IMR-90 (cell line): ENCODE results near the gene ACTRT2. TPM values are rescaled to one million over a fixed set of nuclear protein-coding genes. Genes with fewer than 3 reads are reported as not detected.

Source experiments
- ATAC-seq: fragments of 200-7000 bp; cut with Tn5 transposase; 2 replicates; pipeline ENCODE4 v1.9.1; 2020; ENCODE audit warnings: low read depth, mild to moderate bottlenecking, moderate library complexity
- BruUV-seq: library from RNA; stranded (reverse); fragments of 400-500 nt; replicated peaks from 2 replicates; lab custom pipeline; 2021; lab: Mats Ljungman, UMichigan
- CTCF ChIA-PET: fragments of 300-600 bp; formaldehyde crosslinking; extraction: SDS; loops from one replicate; lab custom pipeline; 2021; ENCODE audit warnings: antibody characterized with exemption; lab: Yijun Ruan, JAX
- POLR2A ChIA-PET: fragments of 300-600 bp; sonication (Branson Sonifier 250); formaldehyde crosslinking; loops from one replicate; lab custom pipeline; 2022; ENCODE audit warnings: antibody characterized with exemption; ENCODE audit not compliant: unreplicated experiment; lab: Charles Lee
- DNase-seq: peaks from one replicate; pipeline ENCODE4 v3.0.0; 2013
- H2AFZ ChIP-seq: replicated peaks from 2 replicates; pipeline ENCODE3; 2013; ENCODE audit warnings: low read length, mild to moderate bottlenecking; ENCODE audit not compliant: poor library complexity
- H2AK5ac ChIP-seq: 2 replicates; pipeline ENCODE4 v1.6.1; 2013; ENCODE audit warnings: low read depth, low read length, inconsistent platforms
- H2AK9ac ChIP-seq: replicated peaks from 2 replicates; pipeline ENCODE3; 2013; ENCODE audit warnings: mild to moderate bottlenecking, low read depth, low read length, moderate library complexity; ENCODE audit not compliant: poor library complexity
- H2BK120ac ChIP-seq: 2 replicates; pipeline ENCODE4 v1.6.1; 2013; ENCODE audit warnings: low read depth, low read length, inconsistent platforms
- H2BK15ac ChIP-seq: 3 replicates; pipeline ENCODE4 v1.6.1; 2013; ENCODE audit warnings: low read depth, low read length, inconsistent platforms
- H2BK20ac ChIP-seq: 2 replicates; pipeline ENCODE4 v1.6.1; 2013; ENCODE audit warnings: low read depth, mild to moderate bottlenecking, inconsistent platforms, low read length, moderate library complexity
- H2BK5ac ChIP-seq: 2 replicates; pipeline ENCODE4 v1.6.1; 2013; ENCODE audit warnings: mild to moderate bottlenecking, low read depth, low read length, inconsistent platforms; ENCODE audit not compliant: poor library complexity, severe bottlenecking
- H3K14ac ChIP-seq: replicated peaks from 2 replicates; pipeline ENCODE4 v1.6.1; 2013; ENCODE audit warnings: low read depth, low read length, inconsistent platforms
- H3K18ac ChIP-seq: 2 replicates; pipeline ENCODE4 v1.6.1; 2013; ENCODE audit warnings: low read depth, low read length, control low read depth
- H3K23ac ChIP-seq: 2 replicates; pipeline ENCODE4 v1.6.1; 2013; ENCODE audit warnings: low read depth, low read length, inconsistent platforms
- H3K27ac ChIP-seq: 2 replicates; pipeline ENCODE4 v1.5.1; 2013; ENCODE audit warnings: mild to moderate bottlenecking, control low read depth, low read length; ENCODE audit not compliant: insufficient read depth
- H3K27me3 ChIP-seq: 2 replicates; pipeline ENCODE4 v1.6.1; 2013; ENCODE audit warnings: low read length; ENCODE audit not compliant: control insufficient read depth, insufficient read depth
- H3K36me3 ChIP-seq: 2 replicates; pipeline ENCODE4 v1.6.1; 2013; ENCODE audit warnings: low read length, mixed read lengths; ENCODE audit not compliant: control insufficient read depth, insufficient read depth
- H3K4ac ChIP-seq: 2 replicates; pipeline ENCODE4 v1.6.1; 2013; ENCODE audit warnings: low read depth, low read length, inconsistent platforms
- H3K4me1 ChIP-seq: 2 replicates; pipeline ENCODE4 v1.6.1; 2013; ENCODE audit warnings: low read length, mixed read lengths; ENCODE audit not compliant: control insufficient read depth, insufficient read depth
- H3K4me2 ChIP-seq: 2 replicates; pipeline ENCODE4 v1.6.1; 2013; ENCODE audit warnings: low read depth, mild to moderate bottlenecking, control low read depth, low read length, moderate library complexity
- H3K4me3 ChIP-seq: 2 replicates; pipeline ENCODE4 v1.5.1; 2013; ENCODE audit warnings: low read depth, mild to moderate bottlenecking, control low read depth, low read length, moderate library complexity; ENCODE audit not compliant: insufficient read depth
- H3K56ac ChIP-seq: 2 replicates; pipeline ENCODE4 v1.6.1; 2013; ENCODE audit warnings: low read length, inconsistent platforms; ENCODE audit not compliant: insufficient read depth; ENCODE audit errors: extremely low read depth
- H3K79me1 ChIP-seq, 2 experiments: 2 replicates each; pipeline ENCODE4 v1.6.1; 2013; ENCODE audit warnings: low read length in 2 of 2, inconsistent platforms in 1 of 2, low read depth in 1 of 2
- H3K9ac ChIP-seq: 2 replicates; pipeline ENCODE4 v1.6.1; 2013; ENCODE audit warnings: low read depth, low read length, control low read depth
- H3K9me1 ChIP-seq: 2 replicates; pipeline ENCODE4 v1.6.1; 2013; ENCODE audit warnings: low read length, inconsistent platforms; ENCODE audit not compliant: insufficient read depth
- H3K9me3 ChIP-seq: 2 replicates; pipeline ENCODE4 v1.6.1; 2013; ENCODE audit warnings: low read length; ENCODE audit not compliant: control insufficient read depth, insufficient read depth
- H4K20me1 ChIP-seq: 2 replicates; pipeline ENCODE4 v1.6.1; 2013; ENCODE audit warnings: low read length, inconsistent platforms; ENCODE audit not compliant: insufficient read depth
- H4K5ac ChIP-seq: 2 replicates; pipeline ENCODE4 v1.6.1; 2013; ENCODE audit warnings: mild to moderate bottlenecking, low read depth, low read length, control low read depth
- H4K8ac ChIP-seq, 2 experiments: 2 replicates each; pipeline ENCODE4 v1.6.1; 2013; ENCODE audit warnings: low read depth in 2 of 2, low read length in 2 of 2, control low read depth in 1 of 2, inconsistent platforms in 1 of 2
- H4K91ac ChIP-seq: 2 replicates; pipeline ENCODE4 v1.6.1; 2013; ENCODE audit warnings: low read depth, low read length, inconsistent platforms; ENCODE audit not compliant: insufficient read depth
- CHD1 ChIP-seq: IDR thresholded peaks from 2 replicates; pipeline ENCODE4 v1.6.1; 2012; ENCODE audit warnings: low read depth, low read length, improper control_type of control experiment
- MXI1 ChIP-seq: IDR thresholded peaks from 2 replicates; pipeline ENCODE4 v1.6.1; 2012; ENCODE audit warnings: low read depth, mild to moderate bottlenecking, low read length, moderate library complexity, borderline replicate concordance
- WGBS, 2 experiments: methylation state at CpG; one replicate each; pipeline versions ENCODE4 v1.1.5 to v1.1.7; 2013; ENCODE audit warnings: missing lambda C conversion rate in 2 of 2; ENCODE audit not compliant: insufficient read length in 1 of 2; ENCODE audit errors: extremely low coverage in 2 of 2; 5-methylcytosine and 5-hydroxymethylcytosine counted together
- dilution Hi-C: fragments of 300-500 bp; cut with HindIII; formaldehyde crosslinking; loops from one replicate; pipeline ENCODE4 v1.14.3; 2018; ENCODE audit warnings: low sequenced_read_pairs; ENCODE audit not compliant: unreplicated experiment
- in situ Hi-C: fragments of 300-500 bp; cut with MboI; formaldehyde crosslinking; loops from 3 replicates; pipeline ENCODE4 v1.14.3; 2019; ENCODE audit warnings: low sequenced_read_pairs, inconsistent platforms, mixed read lengths
- intact Hi-C: fragments of 100-400 bp; cut with micrococcal nuclease; formaldehyde crosslinking; loops from 2 replicates; pipeline ENCODE4 v1.10.0; 2022
- polyA plus RNA-seq, 3 experiments: library from polyadenylated mRNA; depleted of rRNA; stranded (reverse); fragments of >200 nt; gene quantifications; 2 replicates each; pipeline ENCODE4 v1.2.3, GENCODE V29; 2012; ENCODE audit warnings: low replicate concordance in 1 of 3
- total RNA-seq: library from RNA; depleted of rRNA; stranded (reverse); fragments of >200 nt; gene quantifications from 2 replicates; pipeline ENCODE4 v1.2.3, GENCODE V29; 2012
- TF ChIP-seq, protein P1 (sequence below): fragments of 150-350 bp; IDR thresholded peaks from 2 replicates; pipeline ENCODE4 v1.6.1; 2016; ENCODE audit warnings: low read depth, mild to moderate bottlenecking, low read length, moderate library complexity, borderline replicate concordance

ACTRT2 gene
- total and polyA plus RNA-seq, 2 of the 4 experiments (the other 2 are of a cell fraction), result not detected

DNA sequence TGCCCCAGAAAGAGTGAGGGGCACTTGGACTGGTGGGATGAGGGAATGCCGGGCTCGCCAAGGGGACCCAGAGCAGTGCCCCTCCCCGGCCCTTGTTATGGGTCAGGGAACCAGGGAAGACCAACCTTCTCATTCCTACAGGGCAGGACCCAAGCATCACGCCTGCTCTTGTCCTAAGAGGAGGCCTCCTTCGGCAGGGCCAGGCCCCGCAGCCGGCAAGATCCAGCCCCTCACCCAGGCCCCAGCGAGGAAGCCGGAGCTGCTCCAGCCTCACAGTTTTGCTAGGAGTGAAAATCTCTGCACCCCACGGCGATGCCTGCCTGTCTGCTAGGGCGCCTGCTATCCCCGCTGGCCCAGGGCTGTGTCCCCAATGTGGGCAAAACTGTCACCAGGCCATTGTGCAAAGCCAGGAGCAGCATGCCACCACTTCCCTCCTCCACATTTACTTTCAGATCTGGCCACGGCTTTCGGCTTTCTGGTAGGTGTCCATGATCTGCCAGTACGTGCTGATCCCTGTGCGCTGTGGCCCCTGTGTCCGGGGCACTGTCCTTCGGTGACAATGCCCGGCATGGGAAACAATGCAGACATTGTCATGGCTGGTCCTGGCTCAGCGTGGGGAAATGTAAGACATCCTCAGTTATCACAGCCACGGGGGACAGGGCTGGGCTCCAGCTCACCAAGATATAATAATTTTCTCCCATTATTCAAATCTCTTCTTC is 9.6 kb downstream of the ACTRT2 start:
- no peak overlapping the region for H2BK20ac ChIP-seq
- H2BK5ac ChIP-seq, result no peak overlapping the region
- no peak overlapping the region for H3K4ac ChIP-seq
- no peak overlapping the region for H3K27ac ChIP-seq
- H3K4me3 ChIP-seq, result no peak overlapping the region
- H3K14ac ChIP-seq, result no peak overlapping the region
- TF ChIP-seq CHD1, result no peak
- TF ChIP-seq, protein P1, sequence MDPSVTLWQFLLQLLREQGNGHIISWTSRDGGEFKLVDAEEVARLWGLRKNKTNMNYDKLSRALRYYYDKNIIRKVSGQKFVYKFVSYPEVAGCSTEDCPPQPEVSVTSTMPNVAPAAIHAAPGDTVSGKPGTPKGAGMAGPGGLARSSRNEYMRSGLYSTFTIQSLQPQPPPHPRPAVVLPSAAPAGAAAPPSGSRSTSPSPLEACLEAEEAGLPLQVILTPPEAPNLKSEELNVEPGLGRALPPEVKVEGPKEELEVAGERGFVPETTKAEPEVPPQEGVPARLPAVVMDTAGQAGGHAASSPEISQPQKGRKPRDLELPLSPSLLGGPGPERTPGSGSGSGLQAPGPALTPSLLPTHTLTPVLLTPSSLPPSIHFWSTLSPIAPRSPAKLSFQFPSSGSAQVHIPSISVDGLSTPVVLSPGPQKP, result no peak
- no peak for TF ChIP-seq MXI1
- CTCF ChIA-PET, result no interaction called here
- H3K4me1 ChIP-seq, result no peaks in the 10 kb centered on the region
- no peak overlapping the region for H4K91ac ChIP-seq
- 77% methylated on average over 7 of the region's 22 CpGs; no CpG with 5 or more reads in 1 of the 2 experiments for WGBS, 2 experiments
- no peak overlapping the region for H2AK9ac ChIP-seq
- no peak overlapping the region for H4K8ac ChIP-seq
- in situ Hi-C loops (no loop called here), intact Hi-C loops (no loop called here), dilution Hi-C loops (no loop called here)
- H3K36me3 ChIP-seq, result no peaks in the 10 kb centered on the region
- H2BK120ac ChIP-seq, result no peak overlapping the region
- ATAC-seq, result no peak
- DNase-seq, result no peak
- POLR2A ChIA-PET, result no interaction called here
- no peak overlapping the region for H3K18ac ChIP-seq
- no TSS peak for BruUV-seq
- H4K5ac ChIP-seq, result no peak overlapping the region
- no peak overlapping the region for H3K9ac ChIP-seq
- H3K4me2 ChIP-seq, result no peak overlapping the region
- no peaks in the 10 kb centered on the region for H3K9me1 ChIP-seq
- no peaks in the 10 kb centered on the region for H4K20me1 ChIP-seq
- no peak overlapping the region for H2AFZ ChIP-seq
- H3K56ac ChIP-seq, result no peak overlapping the region
- peaks cover 51% of the 10 kb centered on the region for H3K9me3 ChIP-seq
- H2AK5ac ChIP-seq, result no peak overlapping the region
- H2BK15ac ChIP-seq, result no peak overlapping the region
- H3K23ac ChIP-seq, result no peak overlapping the region
- no peaks in the 10 kb centered on the region for H3K79me1 ChIP-seq
- no peaks in the 10 kb centered on the region for H3K27me3 ChIP-seq
